ENCODE results near the gene THBS4. TPM values are rescaled to one million over a fixed set of nuclear protein-coding genes. Genes with fewer than 3 reads are reported as not detected.

Gene THBS4
- total RNA-seq, 3 donors from 2014 or later (not counting 1 experiment from before 2014, with no cell fraction given), result 0.32 to 0.61 (median 0.48) TPM

DNA sequence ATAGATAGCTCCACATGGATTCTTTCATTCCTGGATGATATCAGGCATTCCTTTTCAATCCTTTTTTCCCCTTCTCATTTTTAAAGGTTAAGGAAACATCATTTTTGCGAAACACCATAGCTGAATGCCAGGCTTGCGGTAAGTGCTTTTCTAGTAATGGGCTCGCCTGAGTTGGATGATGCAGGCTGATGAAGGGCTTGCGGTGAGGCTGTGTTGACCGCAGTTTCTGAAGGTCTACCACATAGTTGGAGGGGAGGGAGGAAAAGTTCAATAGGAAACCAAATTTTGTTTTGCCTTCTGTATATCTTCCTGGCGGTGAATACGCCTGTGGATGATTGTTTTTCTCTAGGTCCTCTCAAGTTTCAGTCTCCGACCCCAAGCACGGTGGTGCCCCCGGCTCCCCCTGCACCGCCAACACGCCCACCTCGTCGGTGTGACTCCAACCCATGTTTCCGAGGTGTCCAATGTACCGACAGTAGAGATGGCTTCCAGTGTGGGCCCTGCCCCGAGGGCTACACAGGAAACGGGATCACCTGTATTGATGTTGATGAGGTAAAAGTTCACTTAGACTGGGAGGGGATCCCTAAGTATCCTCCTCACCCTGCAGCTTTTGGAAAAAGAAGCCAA lies 24.3 kb downstream of the THBS4 start:
- DNase-seq (no peak), ATAC-seq (no peak)
- Mint-ChIP-seq H3K27me3 (ENCODE audit: low read depth in 2 of 2) (peaks cover 6 to 13% of the 10 kb centered on the region in 2 donors), H3K4me3 (no peak overlapping the region), H3K4me1 (no peaks in the 10 kb centered on the region), H3K9me3 (no peaks in the 10 kb centered on the region), H3K36me3 (no peaks in the 10 kb centered on the region), H3K27ac (no peak overlapping the region)
- 95% methylated on average over 18 of the region's 18 CpGs for WGBS (ENCODE audit: insufficient coverage)
- Histone ChIP-seq H3K9me3 (ENCODE audit: control insufficient read depth, insufficient read depth, low read length) (no peaks in the 10 kb centered on the region), H3K4me1 (ENCODE audit: control insufficient read depth, insufficient read depth, low read length) (no peaks in the 10 kb centered on the region), H3K27ac (ENCODE audit: low read length) (no peak overlapping the region), H3K27me3 (ENCODE audit: control insufficient read depth, insufficient read depth, low read length) (no peaks in the 10 kb centered on the region), H3K36me3 (ENCODE audit: control insufficient read depth, insufficient read depth, low read length) (no peaks in the 10 kb centered on the region), H3K4me3 (ENCODE audit: low read length) (no peak overlapping the region)
- TF ChIP-seq, protein P1, sequence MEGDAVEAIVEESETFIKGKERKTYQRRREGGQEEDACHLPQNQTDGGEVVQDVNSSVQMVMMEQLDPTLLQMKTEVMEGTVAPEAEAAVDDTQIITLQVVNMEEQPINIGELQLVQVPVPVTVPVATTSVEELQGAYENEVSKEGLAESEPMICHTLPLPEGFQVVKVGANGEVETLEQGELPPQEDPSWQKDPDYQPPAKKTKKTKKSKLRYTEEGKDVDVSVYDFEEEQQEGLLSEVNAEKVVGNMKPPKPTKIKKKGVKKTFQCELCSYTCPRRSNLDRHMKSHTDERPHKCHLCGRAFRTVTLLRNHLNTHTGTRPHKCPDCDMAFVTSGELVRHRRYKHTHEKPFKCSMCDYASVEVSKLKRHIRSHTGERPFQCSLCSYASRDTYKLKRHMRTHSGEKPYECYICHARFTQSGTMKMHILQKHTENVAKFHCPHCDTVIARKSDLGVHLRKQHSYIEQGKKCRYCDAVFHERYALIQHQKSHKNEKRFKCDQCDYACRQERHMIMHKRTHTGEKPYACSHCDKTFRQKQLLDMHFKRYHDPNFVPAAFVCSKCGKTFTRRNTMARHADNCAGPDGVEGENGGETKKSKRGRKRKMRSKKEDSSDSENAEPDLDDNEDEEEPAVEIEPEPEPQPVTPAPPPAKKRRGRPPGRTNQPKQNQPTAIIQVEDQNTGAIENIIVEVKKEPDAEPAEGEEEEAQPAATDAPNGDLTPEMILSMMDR (IDR thresholded peaks at IDR 0.05), result no peak
- intact Hi-C loops (cut with micrococcal nuclease), result no loop called here

DNA sequence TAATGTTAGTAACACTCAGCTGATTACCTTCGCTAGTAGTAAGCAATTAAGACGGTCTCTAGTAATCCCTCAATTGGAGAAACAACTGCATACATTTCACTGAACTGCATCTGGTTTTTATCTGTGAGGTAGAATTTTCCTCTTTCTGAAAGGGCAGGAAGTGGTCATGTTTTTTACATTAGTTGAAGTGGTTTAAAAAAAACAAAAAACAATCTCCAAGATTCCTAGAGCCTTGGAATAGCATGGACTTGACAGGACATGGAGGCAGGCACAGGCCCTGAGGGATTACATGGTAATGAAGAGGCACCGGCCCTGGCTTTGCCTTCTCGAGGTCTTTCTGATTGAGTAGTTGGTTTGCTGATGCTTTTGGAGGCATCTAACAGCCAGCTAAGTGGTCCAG lies 25.8 kb downstream of the THBS4 start:
- no peak for DNase-seq
- H3K27me3 Mint-ChIP-seq (ENCODE audit: low read depth in 2 of 2), result peaks cover 2 to 13% of the 10 kb centered on the region in 2 donors
- no peaks in the 10 kb centered on the region for H3K4me1 Mint-ChIP-seq
- H3K4me3 Mint-ChIP-seq, result no peak overlapping the region
- intact Hi-C loops (cut with micrococcal nuclease), result no loop called here
- TF ChIP-seq, protein P1 (IDR thresholded peaks at IDR 0.05), result no peak
- Histone ChIP-seq H3K4me3 (ENCODE audit: low read length) (no peak overlapping the region), H3K27me3 (ENCODE audit: control insufficient read depth, insufficient read depth, low read length) (no peaks in the 10 kb centered on the region), H3K9me3 (ENCODE audit: control insufficient read depth, insufficient read depth, low read length) (no peaks in the 10 kb centered on the region), H3K4me1 (ENCODE audit: control insufficient read depth, insufficient read depth, low read length) (no peaks in the 10 kb centered on the region), H3K27ac (ENCODE audit: low read length) (no peak overlapping the region), H3K36me3 (ENCODE audit: control insufficient read depth, insufficient read depth, low read length) (no peaks in the 10 kb centered on the region)
- H3K27ac Mint-ChIP-seq, result no peak overlapping the region
- ATAC-seq, result no peak
- no peaks in the 10 kb centered on the region for H3K9me3 Mint-ChIP-seq
- no peaks in the 10 kb centered on the region for H3K36me3 Mint-ChIP-seq
- WGBS (ENCODE audit: insufficient coverage), result 86% methylated on average over 4 of the region's 4 CpGs

DNA sequence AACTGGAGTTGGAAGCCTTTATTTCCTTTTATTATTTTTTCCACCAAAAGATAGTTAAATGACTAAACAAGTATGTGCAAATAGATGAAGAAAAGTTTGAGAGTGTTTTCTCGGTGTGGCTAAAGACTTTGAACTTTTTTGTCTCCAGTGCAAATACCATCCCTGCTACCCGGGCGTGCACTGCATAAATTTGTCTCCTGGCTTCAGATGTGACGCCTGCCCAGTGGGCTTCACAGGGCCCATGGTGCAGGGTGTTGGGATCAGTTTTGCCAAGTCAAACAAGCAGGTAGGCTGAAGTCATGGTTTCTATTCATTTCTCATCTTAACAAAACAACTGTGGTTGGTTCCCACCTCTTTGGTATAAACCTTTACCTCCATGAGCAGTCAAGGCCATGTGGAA lies 26.4 kb downstream of the THBS4 start:
- Mint-ChIP-seq H3K9me3 (no peaks in the 10 kb centered on the region), H3K27me3 (ENCODE audit: low read depth in 2 of 2) (peaks cover 2 to 13% of the 10 kb centered on the region in 2 donors), H3K36me3 (no peaks in the 10 kb centered on the region), H3K4me1 (no peaks in the 10 kb centered on the region), H3K4me3 (no peak overlapping the region), H3K27ac (no peak overlapping the region)
- intact Hi-C loops (cut with micrococcal nuclease), result no loop called here
- Histone ChIP-seq H3K9me3 (ENCODE audit: control insufficient read depth, insufficient read depth, low read length) (no peaks in the 10 kb centered on the region), H3K27ac (ENCODE audit: low read length) (no peak overlapping the region), H3K4me1 (ENCODE audit: control insufficient read depth, insufficient read depth, low read length) (no peaks in the 10 kb centered on the region), H3K4me3 (ENCODE audit: low read length) (no peak overlapping the region), H3K27me3 (ENCODE audit: control insufficient read depth, insufficient read depth, low read length) (no peaks in the 10 kb centered on the region), H3K36me3 (ENCODE audit: control insufficient read depth, insufficient read depth, low read length) (no peaks in the 10 kb centered on the region)
- WGBS (ENCODE audit: insufficient coverage), result 99% methylated on average over 4 of the region's 4 CpGs
- ATAC-seq (no peak), DNase-seq (no peak)
- TF ChIP-seq, protein P1 (IDR thresholded peaks at IDR 0.05), result no peak

DNA sequence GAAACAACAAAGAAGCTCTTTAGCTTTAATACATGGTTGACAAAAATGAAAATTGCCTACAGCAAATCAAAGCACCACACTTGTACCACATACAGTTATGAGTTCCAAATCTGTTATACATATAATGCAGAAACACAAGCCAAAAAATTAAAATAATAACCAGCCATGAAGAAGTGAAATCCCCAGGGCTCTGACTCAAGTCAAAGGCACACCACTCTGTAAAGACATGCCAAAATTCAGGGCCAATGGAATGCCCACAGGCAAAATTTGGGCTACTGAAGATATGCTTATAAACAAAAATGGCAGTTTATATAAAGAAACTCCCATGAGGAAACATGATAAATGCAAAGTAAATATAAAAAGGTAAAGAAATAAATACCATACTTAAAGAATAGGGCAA lies 29.0 kb downstream of the THBS4 start:
- Histone ChIP-seq H3K27ac (ENCODE audit: low read length) (no peak overlapping the region), H3K4me1 (ENCODE audit: control insufficient read depth, insufficient read depth, low read length) (no peaks in the 10 kb centered on the region), H3K9me3 (ENCODE audit: control insufficient read depth, insufficient read depth, low read length) (no peaks in the 10 kb centered on the region), H3K27me3 (ENCODE audit: control insufficient read depth, insufficient read depth, low read length) (no peaks in the 10 kb centered on the region), H3K4me3 (ENCODE audit: low read length) (no peak overlapping the region), H3K36me3 (ENCODE audit: control insufficient read depth, insufficient read depth, low read length) (no peaks in the 10 kb centered on the region)
- H3K27me3 Mint-ChIP-seq (ENCODE audit: low read depth in 2 of 2), result peaks cover 0 to 13% of the 10 kb centered on the region in 2 donors
- no peaks in the 10 kb centered on the region for H3K9me3 Mint-ChIP-seq
- no peak for DNase-seq
- no peak overlapping the region for H3K27ac Mint-ChIP-seq
- ATAC-seq, result no peak
- no peaks in the 10 kb centered on the region for H3K4me1 Mint-ChIP-seq
- TF ChIP-seq, protein P1 (IDR thresholded peaks at IDR 0.05), result no peak
- intact Hi-C loops (cut with micrococcal nuclease), result no loop called here
- H3K36me3 Mint-ChIP-seq, result no peaks in the 10 kb centered on the region
- no peak overlapping the region for H3K4me3 Mint-ChIP-seq
